VCaP (cell line): ENCODE results near the gene IGSF8.

ENCODE experiments used
- H3K27ac ChIP-seq: fragments of 450-650 bp; 2 replicates; pipeline ENCODE4 v1.5.1; 2017
- CTCF ChIP-seq: fragments of 450-650 bp; conservative IDR thresholded peaks from 2 replicates; pipeline ENCODE4 v1.5.1; 2017; ENCODE audit warnings: mild to moderate bottlenecking, moderate library complexity

IGSF8 gene

DNA sequence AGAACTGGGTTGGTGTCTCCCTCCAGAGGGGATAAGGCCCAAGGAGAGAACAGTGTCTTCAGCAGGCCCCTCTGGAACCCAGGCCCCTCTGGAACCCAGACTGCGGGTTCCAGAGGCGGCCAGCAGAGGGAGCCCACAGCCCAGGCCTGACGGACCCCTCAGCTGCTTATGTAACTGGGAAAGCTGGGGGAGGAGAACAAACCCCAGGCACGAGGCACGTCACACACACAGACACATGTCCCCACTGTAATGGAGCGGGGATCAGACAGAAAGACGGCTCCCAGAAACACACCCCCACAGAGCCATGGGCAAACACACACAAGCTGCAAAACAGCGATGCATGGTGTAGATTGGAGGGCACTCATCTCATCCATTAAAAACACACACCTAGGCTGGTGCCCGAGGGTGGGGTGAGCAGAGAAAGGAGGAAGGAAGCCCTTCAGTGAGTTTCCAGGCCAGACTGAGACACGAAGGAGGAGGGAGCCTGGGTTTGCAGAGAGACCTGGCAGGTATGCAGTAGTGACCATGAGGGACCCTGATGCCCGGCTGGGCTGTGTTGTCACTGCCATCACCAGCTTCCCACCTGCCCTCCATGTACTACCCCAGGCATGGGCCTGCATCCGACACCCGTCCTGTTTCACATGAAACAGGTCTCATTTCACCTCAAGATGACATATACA is 2.8 kb upstream of the IGSF8 start:
- peak; percentile 96 for TF ChIP-seq CTCF
- peak overlapping the region; percentile 66 for H3K27ac ChIP-seq

DNA sequence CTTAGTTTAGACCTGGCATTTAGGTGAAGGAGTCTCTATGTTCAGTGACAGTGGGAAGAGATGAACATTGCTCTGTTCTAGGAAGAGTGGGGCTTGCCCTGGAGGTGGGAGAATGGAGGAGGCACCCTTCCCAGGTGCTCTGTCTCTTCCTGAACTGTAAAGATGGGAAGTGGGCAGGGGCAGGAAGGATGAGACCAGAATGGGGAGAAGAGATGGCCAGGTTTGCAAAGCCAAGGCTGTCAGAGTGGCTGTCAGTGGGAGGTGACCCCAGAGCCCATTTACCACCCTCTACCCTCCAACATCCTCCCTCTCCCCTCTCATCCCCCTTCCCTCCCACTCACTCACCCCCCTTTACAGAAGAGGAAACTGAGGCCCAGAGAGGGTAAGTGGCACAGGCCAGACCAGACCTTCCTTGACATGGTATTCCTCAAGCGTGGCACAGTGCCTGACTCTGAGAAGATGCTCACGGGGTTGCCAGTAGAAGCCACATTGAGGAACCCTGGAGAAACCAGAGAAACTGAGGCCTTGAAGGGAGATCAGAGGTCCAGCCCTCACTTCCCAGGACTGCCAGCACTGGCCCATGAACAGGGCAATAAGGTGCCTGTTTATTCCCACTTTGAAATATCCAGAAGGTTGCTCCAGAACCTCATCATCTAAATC is 1.4 kb upstream of the IGSF8 start:
- peak overlapping the region; percentile 65; the same call in 1 of the 2 replicates for H3K27ac ChIP-seq
- no peak for TF ChIP-seq CTCF

- TF ChIP-seq CTCF: no peak
- peak overlapping the region; percentile 65 for H3K27ac ChIP-seq
Measured at GRCh38 chr1:160098852-160099561, 588 bp upstream of the IGSF8 start.

GRCh38 chr1:160097151-160097910 is 1.1 kb downstream of the IGSF8 start:
- TF ChIP-seq CTCF: no peak

DNA sequence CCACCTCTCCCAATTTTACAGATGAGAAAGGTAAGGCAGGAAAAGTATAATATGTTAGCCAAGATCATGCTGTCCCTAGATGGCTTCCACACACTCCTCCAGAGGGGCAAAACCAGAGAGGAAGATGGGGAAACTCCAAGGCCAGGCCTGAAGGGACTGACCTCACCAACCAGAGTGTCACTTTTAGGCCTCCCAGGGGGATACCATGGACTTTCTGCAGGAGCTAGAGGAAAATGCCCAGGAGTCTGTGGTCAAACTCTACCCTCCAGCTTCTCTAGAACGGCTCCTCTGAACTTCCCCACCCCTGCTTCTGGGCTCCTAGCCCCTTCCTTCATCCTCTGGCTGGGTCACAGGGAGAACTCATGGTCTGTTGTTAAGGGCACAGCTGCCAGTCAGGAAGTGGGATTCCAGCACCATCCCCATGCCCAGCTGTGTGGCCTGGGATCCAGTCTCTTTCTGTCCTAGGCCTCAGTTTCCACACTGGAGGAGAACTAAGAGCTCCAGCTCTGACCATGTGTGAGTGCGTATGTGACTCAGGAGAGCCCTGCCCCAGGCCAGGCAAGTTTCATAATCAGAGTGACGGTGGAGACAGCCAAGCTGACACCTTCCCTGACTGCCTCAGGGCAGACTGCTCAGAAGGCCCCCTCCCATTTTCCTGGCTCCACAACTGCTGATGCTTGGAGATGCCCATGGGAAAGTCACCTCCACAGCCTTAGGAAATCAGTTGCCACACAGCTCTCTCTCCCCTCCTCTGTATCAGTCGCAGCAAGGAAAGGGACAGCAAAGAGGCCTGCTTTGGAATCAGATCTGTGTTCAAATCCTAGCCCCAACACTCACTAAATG is 1.9 kb downstream of the IGSF8 start:
- H3K27ac ChIP-seq: no peak overlapping the region; the same call in 1 of the 2 replicates
- TF ChIP-seq CTCF: no peak

More at GRCh38 chr1:160097151-160097910, 1.1 kb downstream of the IGSF8 start:
- H3K27ac ChIP-seq: peak overlapping the region; percentile 84

GRCh38 chr1:160095382-160096105 is 2.9 kb downstream of the IGSF8 start:
- TF ChIP-seq CTCF: no peak
- H3K27ac ChIP-seq: no peak overlapping the region
